ENCODE measurements around the gene FGF7.
"Not testable (repeated sequence)": the region's sequence is repeated elsewhere in the genome, so short reads cannot be mapped to it uniquely, and the experiment has no call there.

DNA sequence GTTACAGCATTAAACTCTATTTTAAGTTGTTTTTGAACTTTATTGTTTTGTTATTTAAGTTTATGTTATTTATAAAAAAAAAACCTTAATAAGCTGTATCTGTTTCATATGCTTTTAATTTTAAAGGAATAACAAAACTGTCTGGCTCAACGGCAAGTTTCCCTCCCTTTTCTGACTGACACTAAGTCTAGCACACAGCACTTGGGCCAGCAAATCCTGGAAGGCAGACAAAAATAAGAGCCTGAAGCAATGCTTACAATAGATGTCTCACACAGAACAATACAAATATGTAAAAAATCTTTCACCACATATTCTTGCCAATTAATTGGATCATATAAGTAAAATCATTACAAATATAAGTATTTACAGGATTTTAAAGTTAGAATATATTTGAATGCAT, 62.4 kb downstream of the FGF7 start:
- TF ChIP-seq, protein P1, sequence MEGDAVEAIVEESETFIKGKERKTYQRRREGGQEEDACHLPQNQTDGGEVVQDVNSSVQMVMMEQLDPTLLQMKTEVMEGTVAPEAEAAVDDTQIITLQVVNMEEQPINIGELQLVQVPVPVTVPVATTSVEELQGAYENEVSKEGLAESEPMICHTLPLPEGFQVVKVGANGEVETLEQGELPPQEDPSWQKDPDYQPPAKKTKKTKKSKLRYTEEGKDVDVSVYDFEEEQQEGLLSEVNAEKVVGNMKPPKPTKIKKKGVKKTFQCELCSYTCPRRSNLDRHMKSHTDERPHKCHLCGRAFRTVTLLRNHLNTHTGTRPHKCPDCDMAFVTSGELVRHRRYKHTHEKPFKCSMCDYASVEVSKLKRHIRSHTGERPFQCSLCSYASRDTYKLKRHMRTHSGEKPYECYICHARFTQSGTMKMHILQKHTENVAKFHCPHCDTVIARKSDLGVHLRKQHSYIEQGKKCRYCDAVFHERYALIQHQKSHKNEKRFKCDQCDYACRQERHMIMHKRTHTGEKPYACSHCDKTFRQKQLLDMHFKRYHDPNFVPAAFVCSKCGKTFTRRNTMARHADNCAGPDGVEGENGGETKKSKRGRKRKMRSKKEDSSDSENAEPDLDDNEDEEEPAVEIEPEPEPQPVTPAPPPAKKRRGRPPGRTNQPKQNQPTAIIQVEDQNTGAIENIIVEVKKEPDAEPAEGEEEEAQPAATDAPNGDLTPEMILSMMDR (IDR thresholded peaks at IDR 0.05): not testable (repeated sequence)
- TF ChIP-seq POLR2AphosphoS5, POLR2A, EP300 (IDR thresholded peaks at IDR 0.05): not testable (repeated sequence)
